Measurements from ENCODE around the gene FAM83C. TPM values are rescaled to one million over a fixed set of nuclear protein-coding genes. Genes with fewer than 3 reads are reported as not detected.
A peak's percentile ranks its signal among the peaks of the same experiment; 100 is the strongest.

The FAM83C gene
- total and polyA plus RNA-seq, 2 donors (not counting 1 experiment from before 2014, with no cell fraction given) = not detected

DNA sequence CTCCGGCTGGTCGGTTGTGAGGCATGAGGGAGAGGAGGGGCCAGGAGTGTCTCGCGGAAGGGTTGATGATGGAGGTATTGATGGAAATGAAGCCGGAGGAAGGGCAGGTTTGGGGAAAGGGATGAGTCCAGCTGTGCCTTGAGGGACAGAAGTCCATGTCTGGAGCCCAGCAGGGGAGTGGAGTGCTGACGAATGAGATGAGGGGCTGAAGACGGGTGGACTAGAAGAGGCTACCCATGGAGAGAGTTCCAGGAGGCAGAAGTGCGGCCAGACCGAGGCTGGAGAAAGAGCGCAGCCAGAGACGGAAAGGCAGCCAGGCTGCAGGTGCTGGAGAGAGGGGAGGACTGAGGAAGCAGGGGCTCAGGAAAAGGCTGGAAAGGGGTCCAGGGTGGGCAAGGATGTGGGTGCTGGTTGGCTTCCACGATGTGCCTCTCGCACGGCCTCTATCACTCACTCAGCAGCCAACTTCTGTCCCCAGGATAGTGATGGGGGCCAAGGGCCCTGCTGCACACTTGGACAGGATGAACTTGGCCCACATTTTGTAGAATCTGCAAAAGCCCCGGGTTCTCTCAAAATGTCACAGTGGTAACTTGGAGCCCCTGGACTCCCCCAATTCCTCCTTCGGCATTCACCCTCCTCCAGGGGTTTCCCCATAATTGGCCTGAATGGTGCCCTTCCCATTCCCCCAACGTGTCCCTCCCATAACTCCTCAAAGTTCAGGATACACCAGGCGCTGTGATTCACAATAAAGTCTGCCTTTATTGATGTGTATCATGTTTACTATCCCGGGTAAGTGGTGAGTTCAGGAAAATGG, 7.0 kb downstream of the FAM83C start:
- DNase-seq (no peak), ATAC-seq (ENCODE audit: low read depth) (no peak)
- H3K36me3 ChIP-seq (replicated peaks in 1 of 2; ENCODE audit: control extremely low read depth in 1 of 2, control insufficient read depth in 1 of 2, extremely low read depth in 1 of 2, insufficient read depth in 2 of 2, low read length in 1 of 2) = peaks cover 0 to 12% of the 10 kb centered on the region in 2 experiments
- intact Hi-C loops (cut with micrococcal nuclease) = loop anchor here (1.0 to 5.0 kb wide), 6 partner anchors 126 to 982 kb away; partner anchors contain the start of genes AHCY, EDEM2, ERGIC3 and SCAND1
- H3K4me3 ChIP-seq (ENCODE audit: control extremely low read depth in 1 of 5, extremely low read depth in 1 of 5, insufficient read depth in 1 of 5, low read depth in 2 of 5, low read length in 4 of 5) = peak overlapping the region; percentile 59 to 97 (median 93)
- no peaks in the 10 kb centered on the region for H3K9me3 ChIP-seq (ENCODE audit: control extremely low read depth in 1 of 3, control insufficient read depth in 2 of 3, insufficient read depth in 1 of 3, low read length in 2 of 3)
- peaks cover 13 to 19% of the 10 kb centered on the region in 2 donors for H3K4me1 ChIP-seq (ENCODE audit: control insufficient read depth in 2 of 2, insufficient read depth in 2 of 2, low read length in 2 of 2)
- WGBS (ENCODE audit: insufficient coverage) = 68% methylated on average over 14 of the region's 19 CpGs
- CTCF ChIA-PET = interaction anchor here (0.9 to 5.3 kb wide), 4 partner anchors 17 to 140 kb away, joined by 3 to 20 read pairs (median 5); no protein-coding TSS in a partner anchor
- H4K20me1 ChIP-seq (ENCODE audit: control insufficient read depth, insufficient read depth, low read length, poor library complexity, severe bottlenecking) = peaks cover 14% of the 10 kb centered on the region
- peaks cover 35% of the 10 kb centered on the region for H3K79me2 ChIP-seq (ENCODE audit: control insufficient read depth, insufficient read depth, low read length)
- H2AFZ ChIP-seq (ENCODE audit: insufficient read depth, low read depth, low read length, poor library complexity, severe bottlenecking) = peak overlapping the region; percentile 99
- peak overlapping the region; percentile 71 to 90 for H3K27ac ChIP-seq (ENCODE audit: low read length in 2 of 2)
- Mint-ChIP-seq H3K9me3 (ENCODE audit: insufficient read depth) (no peaks in the 10 kb centered on the region), H3K4me3 (peak overlapping the region; percentile 95), H3K27me3 (no peaks in the 10 kb centered on the region), H3K27ac (peak overlapping the region; percentile 96), H3K4me1 (peaks cover 30% of the 10 kb centered on the region)
- peak overlapping the region; percentile 95 for H3K4me2 ChIP-seq (replicated peaks; ENCODE audit: low read depth, low read length, poor library complexity, severe bottlenecking)
- H3K27me3 ChIP-seq (replicated peaks in 1 of 4; ENCODE audit: control extremely low read depth in 1 of 4, control insufficient read depth in 3 of 4, insufficient read depth in 4 of 4, low read length in 3 of 4) = no peaks in the 10 kb centered on the region
- TF ChIP-seq EZH2 (IDR thresholded peaks at IDR 0.05; ENCODE audit: borderline replicate concordance, insufficient read depth, low read depth, low read length, poor library complexity, severe bottlenecking) = no peak
- TF ChIP-seq, protein P1, sequence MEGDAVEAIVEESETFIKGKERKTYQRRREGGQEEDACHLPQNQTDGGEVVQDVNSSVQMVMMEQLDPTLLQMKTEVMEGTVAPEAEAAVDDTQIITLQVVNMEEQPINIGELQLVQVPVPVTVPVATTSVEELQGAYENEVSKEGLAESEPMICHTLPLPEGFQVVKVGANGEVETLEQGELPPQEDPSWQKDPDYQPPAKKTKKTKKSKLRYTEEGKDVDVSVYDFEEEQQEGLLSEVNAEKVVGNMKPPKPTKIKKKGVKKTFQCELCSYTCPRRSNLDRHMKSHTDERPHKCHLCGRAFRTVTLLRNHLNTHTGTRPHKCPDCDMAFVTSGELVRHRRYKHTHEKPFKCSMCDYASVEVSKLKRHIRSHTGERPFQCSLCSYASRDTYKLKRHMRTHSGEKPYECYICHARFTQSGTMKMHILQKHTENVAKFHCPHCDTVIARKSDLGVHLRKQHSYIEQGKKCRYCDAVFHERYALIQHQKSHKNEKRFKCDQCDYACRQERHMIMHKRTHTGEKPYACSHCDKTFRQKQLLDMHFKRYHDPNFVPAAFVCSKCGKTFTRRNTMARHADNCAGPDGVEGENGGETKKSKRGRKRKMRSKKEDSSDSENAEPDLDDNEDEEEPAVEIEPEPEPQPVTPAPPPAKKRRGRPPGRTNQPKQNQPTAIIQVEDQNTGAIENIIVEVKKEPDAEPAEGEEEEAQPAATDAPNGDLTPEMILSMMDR (IDR thresholded peaks at IDR 0.05) = no peak
- POLR2A ChIA-PET = interaction anchor here (0.6 to 1.6 kb wide), 4 partner anchors 192 to 1291 kb away, joined by 4 to 9 read pairs (median 5); partner anchors contain the start of genes RALY, RBM39, SCAND1 and TRPC4AP
- peak overlapping the region; percentile 96 for H3K9ac ChIP-seq (ENCODE audit: low read length)
